ENCODE measurements around the gene ESYT2.

GRCh38 chr7:158732494-158733219, 96.7 kb downstream of the ESYT2 start:
- TF ChIP-seq, protein P1, sequence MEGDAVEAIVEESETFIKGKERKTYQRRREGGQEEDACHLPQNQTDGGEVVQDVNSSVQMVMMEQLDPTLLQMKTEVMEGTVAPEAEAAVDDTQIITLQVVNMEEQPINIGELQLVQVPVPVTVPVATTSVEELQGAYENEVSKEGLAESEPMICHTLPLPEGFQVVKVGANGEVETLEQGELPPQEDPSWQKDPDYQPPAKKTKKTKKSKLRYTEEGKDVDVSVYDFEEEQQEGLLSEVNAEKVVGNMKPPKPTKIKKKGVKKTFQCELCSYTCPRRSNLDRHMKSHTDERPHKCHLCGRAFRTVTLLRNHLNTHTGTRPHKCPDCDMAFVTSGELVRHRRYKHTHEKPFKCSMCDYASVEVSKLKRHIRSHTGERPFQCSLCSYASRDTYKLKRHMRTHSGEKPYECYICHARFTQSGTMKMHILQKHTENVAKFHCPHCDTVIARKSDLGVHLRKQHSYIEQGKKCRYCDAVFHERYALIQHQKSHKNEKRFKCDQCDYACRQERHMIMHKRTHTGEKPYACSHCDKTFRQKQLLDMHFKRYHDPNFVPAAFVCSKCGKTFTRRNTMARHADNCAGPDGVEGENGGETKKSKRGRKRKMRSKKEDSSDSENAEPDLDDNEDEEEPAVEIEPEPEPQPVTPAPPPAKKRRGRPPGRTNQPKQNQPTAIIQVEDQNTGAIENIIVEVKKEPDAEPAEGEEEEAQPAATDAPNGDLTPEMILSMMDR (conservative IDR thresholded peaks at IDR 0.05 in 1 of 2, IDR thresholded peaks at IDR 0.05 in 1 of 2; ENCODE audit: extremely low read depth in 1 of 2, insufficient read depth in 1 of 2, low read depth in 1 of 2, low read length in 2 of 2) = no peak
- no peak for TF ChIP-seq EZH2 (IDR thresholded peaks at IDR 0.05; ENCODE audit: borderline replicate concordance, low read length)

Measured in mammary epithelial cell (primary cell).